ENCODE data around the gene DOLPP1.

DNA sequence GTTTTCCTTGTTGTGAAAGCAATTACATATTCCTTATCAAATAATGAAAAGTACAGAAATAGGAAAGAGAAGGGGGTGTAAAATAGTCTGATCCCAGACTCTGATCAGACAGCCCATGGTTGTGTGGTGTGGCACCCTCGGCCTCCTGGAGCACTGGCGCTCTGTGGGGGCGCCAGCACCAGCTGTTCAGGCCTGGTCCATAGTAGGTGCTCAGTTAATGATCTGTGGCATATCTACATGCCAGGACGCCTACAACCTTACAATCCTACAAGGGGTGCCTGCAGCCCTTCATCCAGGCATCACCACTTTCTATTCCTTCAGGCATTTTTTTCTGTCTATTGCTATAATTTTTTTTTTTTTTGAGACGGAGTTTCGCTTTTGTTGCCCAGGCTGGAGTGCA, 27.9 kb upstream of the DOLPP1 start:
- TF ChIP-seq POLR2AphosphoS5 (IDR thresholded peaks at IDR 0.05; ENCODE audit: low read depth, low read length) (no peak), SPI1 (IDR thresholded peaks at IDR 0.05; ENCODE audit: low read depth, low read length) (no peak), TAF1 (IDR thresholded peaks at IDR 0.05; ENCODE audit: low read depth, low read length) (no peak)
